KOPT-K1 (cell line): Measurements from ENCODE around the gene EPPIN.

Source experiments
- H3K27ac ChIP-seq: fragments of 200-600 bp; sonication (generic); 2 replicates; pipeline ENCODE4 v1.5.1; 2016; ENCODE audit warnings: antibody characterized with exemption, mild to moderate bottlenecking, low read depth, low read length; ENCODE audit not compliant: poor library complexity, severe bottlenecking
- H3K36me3 ChIP-seq: fragments of 200-600 bp; sonication (generic); 2 replicates; pipeline ENCODE4 v1.5.1; 2017; ENCODE audit warnings: antibody characterized with exemption, mild to moderate bottlenecking, low read length, moderate library complexity; ENCODE audit not compliant: insufficient read depth
- H3K9me3 ChIP-seq: fragments of 200-600 bp; sonication (generic); 2 replicates; pipeline ENCODE4 v1.5.1; 2017; ENCODE audit warnings: antibody characterized with exemption, low read length, mild to moderate bottlenecking; ENCODE audit not compliant: insufficient read depth, poor library complexity, severe bottlenecking

EPPIN gene

GRCh38 chr20:45555198-45555597, 8.0 kb upstream of the EPPIN start:
- no peak overlapping the region for H3K27ac ChIP-seq
- no peaks in the 10 kb centered on the region for H3K36me3 ChIP-seq
- no peaks in the 10 kb centered on the region for H3K9me3 ChIP-seq

GRCh38 chr20:45552456-45552855, 5.3 kb upstream of the EPPIN start:
- no peaks in the 10 kb centered on the region for H3K36me3 ChIP-seq
- no peak overlapping the region for H3K27ac ChIP-seq

GRCh38 chr20:45550765-45551164, 3.6 kb upstream of the EPPIN start:
- Histone ChIP-seq H3K9me3 (no peaks in the 10 kb centered on the region), H3K36me3 (no peaks in the 10 kb centered on the region), H3K27ac (no peak overlapping the region)

More at GRCh38 chr20:45552456-45552855, 5.3 kb upstream of the EPPIN start:
- no peaks in the 10 kb centered on the region for H3K9me3 ChIP-seq

- no peaks in the 10 kb centered on the region for H3K36me3 ChIP-seq
- H3K9me3 ChIP-seq = no peaks in the 10 kb centered on the region
- no peak overlapping the region for H3K27ac ChIP-seq
Observed at GRCh38 chr20:45548410-45548809, 1.2 kb upstream of the EPPIN start.

GRCh38 chr20:45545754-45546453, 1.3 kb downstream of the EPPIN start:
- Histone ChIP-seq H3K27ac (no peak overlapping the region), H3K36me3 (no peaks in the 10 kb centered on the region), H3K9me3 (no peaks in the 10 kb centered on the region)

- Histone ChIP-seq H3K9me3 (no peaks in the 10 kb centered on the region), H3K36me3 (no peaks in the 10 kb centered on the region)
Observed at GRCh38 chr20:45545351-45545750, 1.9 kb downstream of the EPPIN start.

GRCh38 chr20:45539382-45539781, 7.8 kb downstream of the EPPIN start, which contains the start of gene WFDC6:
TSS of gene WFDC6 (minus strand) at chr20:45539482. CDS start at chr20:45539407, 75 bp downstream.
- Histone ChIP-seq H3K9me3 (no peaks in the 10 kb centered on the region), H3K27ac (no peak within 1 kb of the TSS), H3K36me3 (no peaks in the 10 kb centered on the region)

More at GRCh38 chr20:45545351-45545750, 1.9 kb downstream of the EPPIN start:
- no peak overlapping the region for H3K27ac ChIP-seq

- Histone ChIP-seq H3K27ac (no peak overlapping the region), H3K9me3 (no peaks in the 10 kb centered on the region), H3K36me3 (no peaks in the 10 kb centered on the region)
Observed at GRCh38 chr20:45538209-45538799, 8.9 kb downstream of the EPPIN start.

GRCh38 chr20:45527294-45527693, 19.9 kb downstream of the EPPIN start:
- Histone ChIP-seq H3K27ac (no peak overlapping the region), H3K36me3 (no peaks in the 10 kb centered on the region), H3K9me3 (no peaks in the 10 kb centered on the region)

GRCh38 chr20:45523821-45524220, 23.4 kb downstream of the EPPIN start:
- Histone ChIP-seq H3K9me3 (no peaks in the 10 kb centered on the region), H3K27ac (no peak overlapping the region), H3K36me3 (no peaks in the 10 kb centered on the region)

- H3K36me3 ChIP-seq = no peaks in the 10 kb centered on the region
- H3K9me3 ChIP-seq = no peaks in the 10 kb centered on the region
- no peak overlapping the region for H3K27ac ChIP-seq
Observed at GRCh38 chr20:45518282-45518681, 28.9 kb downstream of the EPPIN start.

- no peaks in the 10 kb centered on the region for H3K36me3 ChIP-seq
- H3K27ac ChIP-seq = no peak within 1 kb of the TSS
- H3K9me3 ChIP-seq = no peaks in the 10 kb centered on the region
Observed at GRCh38 chr20:45515147-45515913, 31.9 kb downstream of the EPPIN start, which contains the start of gene SPINT3. TSS of gene SPINT3 (minus strand) at chr20:45515622. CDS start at chr20:45515608, 14 bp downstream.

GRCh38 chr20:45510242-45510862, 36.8 kb downstream of the EPPIN start:
- no peak overlapping the region for H3K27ac ChIP-seq
- no peaks in the 10 kb centered on the region for H3K9me3 ChIP-seq
- H3K36me3 ChIP-seq = no peaks in the 10 kb centered on the region

- Histone ChIP-seq H3K36me3 (no peaks in the 10 kb centered on the region), H3K9me3 (no peaks in the 10 kb centered on the region), H3K27ac (no peak overlapping the region)
Observed at GRCh38 chr20:45509091-45509490, 38.1 kb downstream of the EPPIN start.
